Measurements from ENCODE around the gene B3GALT6.

DNA sequence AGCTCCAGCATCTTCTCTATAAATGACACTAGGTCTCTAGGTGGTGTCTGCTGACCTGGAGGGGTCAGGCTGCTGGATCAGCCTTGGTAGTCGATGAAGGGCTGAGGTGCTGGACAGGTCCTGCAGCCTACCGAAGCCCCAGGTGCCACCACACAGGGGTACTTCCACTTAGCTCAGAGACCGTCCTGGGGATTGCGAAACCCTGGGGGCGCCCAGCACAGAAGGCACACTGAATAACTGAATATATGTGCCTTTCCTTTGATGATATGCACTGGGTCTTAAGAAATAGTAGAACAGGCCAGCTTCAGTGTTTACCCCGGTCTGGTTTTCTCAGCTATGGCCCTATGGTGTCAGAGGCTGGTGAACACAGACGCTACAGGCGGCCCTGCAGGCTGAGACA lies 30.7 kb downstream of the B3GALT6 start:
- TF ChIP-seq, protein P1, sequence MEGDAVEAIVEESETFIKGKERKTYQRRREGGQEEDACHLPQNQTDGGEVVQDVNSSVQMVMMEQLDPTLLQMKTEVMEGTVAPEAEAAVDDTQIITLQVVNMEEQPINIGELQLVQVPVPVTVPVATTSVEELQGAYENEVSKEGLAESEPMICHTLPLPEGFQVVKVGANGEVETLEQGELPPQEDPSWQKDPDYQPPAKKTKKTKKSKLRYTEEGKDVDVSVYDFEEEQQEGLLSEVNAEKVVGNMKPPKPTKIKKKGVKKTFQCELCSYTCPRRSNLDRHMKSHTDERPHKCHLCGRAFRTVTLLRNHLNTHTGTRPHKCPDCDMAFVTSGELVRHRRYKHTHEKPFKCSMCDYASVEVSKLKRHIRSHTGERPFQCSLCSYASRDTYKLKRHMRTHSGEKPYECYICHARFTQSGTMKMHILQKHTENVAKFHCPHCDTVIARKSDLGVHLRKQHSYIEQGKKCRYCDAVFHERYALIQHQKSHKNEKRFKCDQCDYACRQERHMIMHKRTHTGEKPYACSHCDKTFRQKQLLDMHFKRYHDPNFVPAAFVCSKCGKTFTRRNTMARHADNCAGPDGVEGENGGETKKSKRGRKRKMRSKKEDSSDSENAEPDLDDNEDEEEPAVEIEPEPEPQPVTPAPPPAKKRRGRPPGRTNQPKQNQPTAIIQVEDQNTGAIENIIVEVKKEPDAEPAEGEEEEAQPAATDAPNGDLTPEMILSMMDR (IDR thresholded peaks at IDR 0.05) = no peak
- no peak for TF ChIP-seq EP300 (IDR thresholded peaks at IDR 0.05)
- no peak for TF ChIP-seq POLR2A (IDR thresholded peaks at IDR 0.05)
